HG03432 (cell line): ENCODE data around the gene ZNF518B.
"Not testable (repeated sequence)": the region's sequence is repeated elsewhere in the genome, so short reads cannot be mapped to it uniquely, and the experiment has no call there.

ENCODE experiments used
- ATAC-seq: cut with Tn5 transposase; IDR thresholded peaks from one replicate; pipeline ENCODE4 v1.9.1; 2021; ENCODE audit warnings: mild to moderate bottlenecking, moderate library complexity; ENCODE audit not compliant: unreplicated experiment

Gene ZNF518B

GRCh38 chr4:10456595-10457254 is 501 bp downstream of the ZNF518B start:
- ATAC-seq: peak; percentile 73

- ATAC-seq: no peak
These were observed 999 bp downstream of the ZNF518B start for GRCh38 chr4:10456260-10456594.

- no peak for ATAC-seq
These were observed 2.1 kb downstream of the ZNF518B start for GRCh38 chr4:10455133-10455532.

- no peak for ATAC-seq
These were observed 2.5 kb downstream of the ZNF518B start for GRCh38 chr4:10454726-10455125.

- ATAC-seq: no peak
These were observed 3.1 kb downstream of the ZNF518B start for GRCh38 chr4:10454121-10454520.

GRCh38 chr4:10448991-10449390 is 8.2 kb downstream of the ZNF518B start:
- ATAC-seq: no peak

- ATAC-seq: no peak
These were observed 14.2 kb downstream of the ZNF518B start for GRCh38 chr4:10442976-10443375.

GRCh38 chr4:10441512-10441911 is 15.7 kb downstream of the ZNF518B start:
- no peak for ATAC-seq

GRCh38 chr4:10438924-10439323 is 18.3 kb downstream of the ZNF518B start:
- no peak for ATAC-seq

GRCh38 chr4:10437735-10438134 is 19.5 kb downstream of the ZNF518B start:
- ATAC-seq: no peak

GRCh38 chr4:10427680-10428079 is 29.5 kb downstream of the ZNF518B start:
- not testable (repeated sequence) for ATAC-seq

GRCh38 chr4:10421344-10422055 is 35.7 kb downstream of the ZNF518B start:
- ATAC-seq: no peak

GRCh38 chr4:10417740-10418139 is 39.5 kb downstream of the ZNF518B start:
- no peak for ATAC-seq

- ATAC-seq: no peak
These were observed 40.8 kb downstream of the ZNF518B start for GRCh38 chr4:10416441-10416840.

- ATAC-seq: peak; percentile 96
These were observed 44.0 kb downstream of the ZNF518B start for GRCh38 chr4:10413177-10413576.

- no peak for ATAC-seq
These were observed 51.6 kb downstream of the ZNF518B start for GRCh38 chr4:10405672-10406071.

GRCh38 chr4:10403633-10404445 is 53.4 kb downstream of the ZNF518B start:
- no peak for ATAC-seq

GRCh38 chr4:10395971-10396580 is 61.1 kb downstream of the ZNF518B start:
- no peak for ATAC-seq
